ENCODE measurements around the gene ZBTB7C.

DNA sequence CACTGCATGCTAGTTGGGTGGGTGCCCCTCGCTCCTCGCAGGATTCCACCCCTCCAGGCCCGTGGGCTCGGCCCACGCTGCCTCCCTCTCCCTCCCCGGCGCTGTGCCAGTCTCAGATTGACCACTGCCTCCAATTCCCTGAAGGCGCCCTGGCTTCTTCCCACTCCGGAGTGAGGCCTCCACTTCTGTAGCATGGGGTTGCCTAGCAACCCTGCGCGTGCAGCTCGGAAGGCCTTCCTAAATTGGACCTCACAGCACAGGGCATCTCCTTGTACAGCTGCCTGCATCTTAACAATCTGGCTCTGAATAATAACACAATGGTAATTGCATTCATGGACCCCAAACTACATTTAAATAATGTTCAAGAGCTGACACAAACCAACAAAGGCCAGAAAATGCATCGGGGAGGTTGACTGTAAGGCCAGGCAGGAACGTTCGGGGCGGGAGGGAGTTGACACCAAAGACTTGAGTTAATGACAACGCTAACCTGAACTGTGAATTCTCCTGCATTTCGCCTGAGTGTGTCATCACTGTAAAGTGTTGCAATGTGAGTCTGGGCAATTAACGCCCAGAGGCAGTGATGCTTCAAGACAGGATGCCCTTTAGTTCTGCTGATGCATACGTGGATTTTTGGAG is 222.9 kb downstream of the ZBTB7C start:
- TF ChIP-seq, protein P1, sequence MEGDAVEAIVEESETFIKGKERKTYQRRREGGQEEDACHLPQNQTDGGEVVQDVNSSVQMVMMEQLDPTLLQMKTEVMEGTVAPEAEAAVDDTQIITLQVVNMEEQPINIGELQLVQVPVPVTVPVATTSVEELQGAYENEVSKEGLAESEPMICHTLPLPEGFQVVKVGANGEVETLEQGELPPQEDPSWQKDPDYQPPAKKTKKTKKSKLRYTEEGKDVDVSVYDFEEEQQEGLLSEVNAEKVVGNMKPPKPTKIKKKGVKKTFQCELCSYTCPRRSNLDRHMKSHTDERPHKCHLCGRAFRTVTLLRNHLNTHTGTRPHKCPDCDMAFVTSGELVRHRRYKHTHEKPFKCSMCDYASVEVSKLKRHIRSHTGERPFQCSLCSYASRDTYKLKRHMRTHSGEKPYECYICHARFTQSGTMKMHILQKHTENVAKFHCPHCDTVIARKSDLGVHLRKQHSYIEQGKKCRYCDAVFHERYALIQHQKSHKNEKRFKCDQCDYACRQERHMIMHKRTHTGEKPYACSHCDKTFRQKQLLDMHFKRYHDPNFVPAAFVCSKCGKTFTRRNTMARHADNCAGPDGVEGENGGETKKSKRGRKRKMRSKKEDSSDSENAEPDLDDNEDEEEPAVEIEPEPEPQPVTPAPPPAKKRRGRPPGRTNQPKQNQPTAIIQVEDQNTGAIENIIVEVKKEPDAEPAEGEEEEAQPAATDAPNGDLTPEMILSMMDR (conservative IDR thresholded peaks at IDR 0.05; ENCODE audit: low read length) = no peak
- no peak for TF ChIP-seq EZH2phosphoT487 (IDR thresholded peaks at IDR 0.05; ENCODE audit: borderline replicate concordance, low read depth, low read length)

Measured in OCI-LY7 (cell line).